GM19239 (cell line): ENCODE results near the gene ZNF506.
"Not testable (repeated sequence)": the region's sequence is repeated elsewhere in the genome, so short reads cannot be mapped to it uniquely, and the experiment has no call there.

Experiments
- DNase-seq: peaks from one replicate; pipeline ENCODE4 v3.0.0; 2011; ENCODE audit warnings: low spot score; ENCODE audit not compliant: insufficient read length
- FAIRE-seq: peaks from 2 replicates; lab custom pipeline; 2011; peaks lifted over from hg19 to GRCh38; lab: Jason Lieb, UNC

The ZNF506 gene

GRCh38 chr19:19746286-19747213, 75.0 kb downstream of the ZNF506 start:
- DNase-seq (no peak), FAIRE-seq (no peak)

DNA sequence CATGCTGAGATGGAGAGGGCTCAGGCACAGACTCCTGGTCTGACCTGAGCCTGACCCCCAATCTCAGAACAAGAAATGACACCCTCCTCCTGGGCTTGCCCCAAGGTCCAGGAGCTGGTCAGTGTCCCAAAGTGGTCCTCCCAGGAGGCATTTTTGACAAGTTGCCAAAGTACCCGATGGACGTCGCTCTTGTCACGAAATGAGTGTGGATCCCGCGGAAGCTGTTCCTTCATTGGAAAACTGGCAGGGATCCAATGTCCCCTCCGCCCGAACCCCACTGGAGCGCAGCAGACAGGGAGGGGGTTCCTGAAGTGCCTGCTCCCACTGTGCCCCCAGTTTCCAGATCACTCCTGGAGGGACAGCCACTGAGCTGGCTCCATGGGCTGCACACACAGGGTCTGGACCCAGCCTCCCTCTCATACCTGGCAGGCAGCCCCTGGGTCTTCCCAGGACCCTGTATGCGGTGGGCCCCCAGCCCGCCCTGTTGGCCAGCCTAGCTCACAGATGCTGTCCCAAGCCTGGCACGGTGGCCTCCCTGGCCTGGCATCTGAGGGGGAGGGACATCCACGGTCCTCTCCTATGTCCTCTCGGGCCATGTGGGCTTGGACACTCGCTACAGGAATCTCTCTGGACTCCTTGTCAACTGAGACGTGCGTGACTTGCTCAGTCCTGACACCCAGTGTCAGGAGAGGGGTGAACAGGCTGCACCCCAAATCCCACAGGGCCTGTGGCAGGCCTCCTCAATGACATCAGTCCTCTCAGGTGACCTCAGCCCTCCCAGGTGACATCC, 75.9 kb downstream of the ZNF506 start:
- FAIRE-seq (no peak), DNase-seq (no peak)

DNA sequence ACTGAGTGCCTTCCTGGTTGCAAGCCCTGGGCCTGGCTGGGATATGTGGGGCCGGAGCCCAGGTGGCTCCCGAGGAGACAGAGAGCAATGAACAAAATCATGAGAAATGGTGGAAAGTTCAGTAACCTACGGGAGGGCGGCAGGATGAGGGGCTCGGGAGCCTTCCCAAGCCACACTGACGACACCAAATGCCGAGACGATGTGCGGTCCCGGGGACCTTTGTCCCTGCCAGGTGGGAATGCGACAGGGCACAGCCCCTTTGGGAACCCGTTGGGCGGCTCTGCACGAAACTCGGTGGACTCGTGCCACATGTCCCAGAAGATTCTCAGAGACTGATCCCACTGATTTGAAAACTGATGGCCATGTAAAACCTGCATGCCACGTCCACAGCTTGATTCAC, 76.9 kb downstream of the ZNF506 start:
- FAIRE-seq (no peak), DNase-seq (no peak)

DNA sequence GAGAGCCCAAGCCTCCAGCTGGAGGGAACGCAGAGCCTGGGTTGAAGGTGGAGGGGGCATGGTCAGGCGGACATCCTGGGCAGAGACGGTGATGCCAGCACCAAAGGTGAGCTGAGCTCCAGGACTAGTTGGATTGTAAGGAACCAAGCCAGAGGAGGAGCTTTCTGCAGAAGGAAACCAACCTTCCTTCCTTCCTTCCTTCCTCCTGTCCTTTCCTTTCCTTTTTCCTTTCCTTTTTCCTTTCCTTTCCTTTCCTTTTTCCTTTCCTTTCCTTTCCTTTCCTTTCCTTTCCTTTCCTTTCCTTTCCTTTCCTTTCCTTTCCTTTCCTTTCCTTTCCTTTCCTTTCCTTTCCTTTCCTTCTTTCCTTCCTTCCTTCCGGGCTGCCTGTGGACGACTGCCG, 77.6 kb downstream of the ZNF506 start:
- DNase-seq, FAIRE-seq: not testable (repeated sequence)

GRCh38 chr19:19743176-19743575, 78.4 kb downstream of the ZNF506 start:
- DNase-seq (no peak), FAIRE-seq (no peak)

- no peak for DNase-seq
Measured at GRCh38 chr19:19742773-19743172, 78.8 kb downstream of the ZNF506 start.

More at GRCh38 chr19:19742773-19743172, 78.8 kb downstream of the ZNF506 start:
- FAIRE-seq: no peak
